HFF-Myc (cell line): ENCODE measurements around the gene ARL15.

ENCODE experiments used
- DNase-seq: peaks from one replicate; pipeline ENCODE4 v3.0.0-alpha.2; 2011; ENCODE audit warnings: low read depth; ENCODE audit errors: extremely low read depth
- H3K4me3 ChIP-seq: replicated peaks from 2 replicates; pipeline ENCODE4 v1.5.1; 2011; ENCODE audit warnings: low read depth, mild to moderate bottlenecking, control low read depth, low read length
- TF ChIP-seq, protein P1 (sequence below): IDR thresholded peaks from 2 replicates; pipeline ENCODE4 v1.5.1; 2012; ENCODE audit warnings: mild to moderate bottlenecking, low read depth, low read length, control low read depth; ENCODE audit errors: missing control alignments

Gene ARL15

DNA sequence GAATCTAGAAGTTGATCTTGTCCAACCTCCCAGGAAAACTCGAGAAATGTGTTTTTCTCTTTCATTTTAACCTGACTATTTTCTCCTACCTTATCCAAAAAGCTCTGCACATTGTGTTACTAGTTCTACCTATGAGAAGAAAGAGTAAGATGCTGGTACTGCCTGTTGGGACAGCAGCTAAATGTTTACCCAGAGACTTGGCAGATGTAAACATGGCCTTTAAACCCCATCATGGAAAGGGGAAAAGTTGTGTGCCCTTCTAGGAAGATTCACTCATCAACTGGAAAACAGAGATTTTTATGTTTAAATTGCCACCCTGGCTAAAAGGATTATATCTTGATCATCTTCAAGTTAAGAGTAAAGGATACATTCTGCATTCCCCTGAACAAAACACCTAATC, 3.5 kb downstream of the ARL15 start:
- DNase-seq: no peak
- no peak overlapping the region for H3K4me3 ChIP-seq
- TF ChIP-seq, protein P1, sequence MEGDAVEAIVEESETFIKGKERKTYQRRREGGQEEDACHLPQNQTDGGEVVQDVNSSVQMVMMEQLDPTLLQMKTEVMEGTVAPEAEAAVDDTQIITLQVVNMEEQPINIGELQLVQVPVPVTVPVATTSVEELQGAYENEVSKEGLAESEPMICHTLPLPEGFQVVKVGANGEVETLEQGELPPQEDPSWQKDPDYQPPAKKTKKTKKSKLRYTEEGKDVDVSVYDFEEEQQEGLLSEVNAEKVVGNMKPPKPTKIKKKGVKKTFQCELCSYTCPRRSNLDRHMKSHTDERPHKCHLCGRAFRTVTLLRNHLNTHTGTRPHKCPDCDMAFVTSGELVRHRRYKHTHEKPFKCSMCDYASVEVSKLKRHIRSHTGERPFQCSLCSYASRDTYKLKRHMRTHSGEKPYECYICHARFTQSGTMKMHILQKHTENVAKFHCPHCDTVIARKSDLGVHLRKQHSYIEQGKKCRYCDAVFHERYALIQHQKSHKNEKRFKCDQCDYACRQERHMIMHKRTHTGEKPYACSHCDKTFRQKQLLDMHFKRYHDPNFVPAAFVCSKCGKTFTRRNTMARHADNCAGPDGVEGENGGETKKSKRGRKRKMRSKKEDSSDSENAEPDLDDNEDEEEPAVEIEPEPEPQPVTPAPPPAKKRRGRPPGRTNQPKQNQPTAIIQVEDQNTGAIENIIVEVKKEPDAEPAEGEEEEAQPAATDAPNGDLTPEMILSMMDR: no peak

DNA sequence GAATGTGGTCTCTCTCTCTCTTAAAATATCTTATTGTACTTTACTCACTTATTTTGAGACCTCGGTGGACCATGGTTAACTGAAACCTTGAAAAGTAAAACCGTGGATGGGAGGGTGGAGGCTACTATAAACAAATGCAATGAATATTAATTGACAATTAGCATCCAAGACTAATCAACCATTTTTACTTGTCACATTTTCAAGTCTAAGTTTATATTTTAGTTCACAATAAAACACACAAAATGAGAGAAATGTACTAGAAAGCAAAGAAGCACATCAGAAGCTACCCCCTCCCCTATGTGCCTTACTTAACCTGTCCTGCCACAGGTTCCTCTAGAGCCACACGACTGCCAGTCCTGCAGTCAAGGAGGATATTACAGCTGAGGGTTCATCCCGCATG, 4.6 kb downstream of the ARL15 start:
- DNase-seq: no peak
- TF ChIP-seq, protein P1: no peak
- no peak overlapping the region for H3K4me3 ChIP-seq

DNA sequence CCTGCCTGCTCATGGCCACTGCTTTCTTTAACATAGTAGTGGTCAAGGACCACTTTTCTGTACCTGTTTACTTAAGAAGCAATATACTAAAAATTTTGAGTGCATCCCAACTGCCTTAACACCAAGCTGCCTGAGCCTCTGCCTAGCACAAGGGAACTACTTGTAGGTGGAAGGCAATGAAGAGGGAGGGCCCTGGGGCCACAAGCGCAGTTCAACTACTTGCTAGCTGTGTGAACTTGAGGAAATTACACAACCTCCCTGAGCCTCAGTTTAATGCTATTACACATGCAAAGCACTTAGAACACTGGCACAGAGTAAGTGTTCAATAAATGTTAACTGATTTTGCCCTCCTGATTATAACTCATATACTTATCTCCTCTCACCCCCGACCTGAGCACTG, 6.3 kb downstream of the ARL15 start:
- TF ChIP-seq, protein P1: no peak

DNA sequence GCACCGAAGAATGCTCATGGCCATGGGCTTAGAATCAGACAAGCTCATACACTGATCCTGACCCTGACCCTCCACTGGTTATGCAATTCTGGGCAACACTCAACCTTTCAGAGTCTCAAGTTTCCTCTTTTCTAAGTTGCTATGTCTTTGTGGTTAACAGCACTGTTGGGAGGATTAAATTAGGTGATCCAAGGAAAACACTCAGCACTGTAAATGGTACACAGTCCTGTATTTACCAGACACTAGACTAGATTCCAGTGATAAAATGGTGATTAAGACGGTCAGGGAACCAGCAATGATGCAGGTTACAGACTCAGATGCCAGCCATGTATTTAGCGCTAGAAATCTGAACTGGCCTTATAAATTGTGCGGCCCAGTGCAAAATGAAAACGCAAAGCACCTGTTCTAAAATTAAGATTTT, 8.1 kb downstream of the ARL15 start:
- TF ChIP-seq, protein P1: no peak
- no peak for DNase-seq
- no peak overlapping the region for H3K4me3 ChIP-seq

More for the DNA sequence above, 6.3 kb downstream of the ARL15 start:
- DNase-seq: no peak
- no peak overlapping the region for H3K4me3 ChIP-seq

DNA sequence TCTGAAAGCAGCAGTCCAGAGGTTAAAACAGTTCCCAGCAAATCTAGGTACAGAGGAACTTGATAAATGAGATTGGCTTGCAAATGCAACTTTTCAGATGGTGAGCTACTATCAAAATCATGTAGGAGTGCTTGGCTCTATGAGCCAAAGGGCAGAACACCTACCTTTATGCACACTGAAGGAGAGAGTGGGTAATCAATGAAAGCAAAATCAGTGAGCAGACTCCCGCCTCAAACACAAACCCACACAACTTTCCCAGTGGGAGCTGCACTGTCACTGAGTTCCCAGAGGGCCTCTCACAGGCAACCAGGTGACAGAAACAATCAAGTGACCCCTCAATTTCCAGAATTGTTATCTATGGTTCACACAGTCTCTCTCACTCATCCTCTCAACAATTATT, 8.5 kb downstream of the ARL15 start:
- TF ChIP-seq, protein P1: no peak
- no peak overlapping the region for H3K4me3 ChIP-seq

DNA sequence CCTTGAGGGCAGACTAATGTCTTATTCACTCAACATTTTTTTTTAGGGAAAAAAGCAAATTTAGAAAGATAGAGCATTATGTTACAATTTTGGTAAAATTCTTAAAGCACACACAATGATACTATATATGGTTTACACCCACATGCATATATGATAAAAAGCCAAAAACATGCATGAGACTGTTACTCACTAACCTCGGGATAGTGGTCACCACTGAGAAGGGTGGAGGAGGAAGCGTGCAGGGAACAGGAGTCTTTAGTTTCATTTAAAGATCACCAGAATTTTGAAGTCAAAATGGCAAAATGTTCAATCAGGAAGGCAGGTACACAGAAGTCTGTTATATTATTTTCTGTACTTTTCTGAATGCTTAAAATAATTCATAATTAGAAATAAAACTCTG, 9.2 kb downstream of the ARL15 start:
- TF ChIP-seq, protein P1: no peak
- DNase-seq: no peak
- no peak overlapping the region for H3K4me3 ChIP-seq

More for the DNA sequence above, 8.5 kb downstream of the ARL15 start:
- no peak for DNase-seq

DNA sequence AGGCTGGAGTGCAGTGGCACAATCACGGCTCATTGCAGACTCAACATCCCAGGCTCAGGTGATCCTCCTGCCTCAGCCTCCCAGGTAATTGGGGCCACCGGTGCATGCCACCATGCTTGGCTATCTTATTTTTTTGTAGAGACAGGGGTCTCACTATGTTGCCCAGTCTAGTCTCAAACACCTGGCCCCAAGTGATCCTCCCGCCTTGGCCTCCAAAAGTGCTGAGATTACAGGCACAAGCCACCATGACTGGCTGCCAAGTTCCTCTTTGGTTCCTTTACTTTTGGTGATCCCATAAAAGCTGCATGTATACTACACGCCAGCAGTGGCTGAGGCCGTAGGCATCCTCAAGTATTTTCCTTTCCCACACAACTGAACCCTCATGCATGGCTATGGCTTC, 11.4 kb downstream of the ARL15 start:
- TF ChIP-seq, protein P1: no peak
- H3K4me3 ChIP-seq: no peak overlapping the region
- no peak for DNase-seq
